A673 (cell line): ENCODE results near the gene DCAF8. TPM values are rescaled to one million over a fixed set of nuclear protein-coding genes. Genes with fewer than 3 reads are reported as not detected.
A peak's percentile ranks its signal among the peaks of the same experiment; 100 is the strongest.

ENCODE experiments used
- BruUV-seq: library from RNA; stranded (reverse); fragments of 400-500 nt; replicated peaks from 2 replicates; lab custom pipeline; 2021; lab: Mats Ljungman, UMichigan
- CTCF ChIA-PET: fragments of 300-600 bp; sonication (Branson Sonifier 250); formaldehyde crosslinking; loops from one replicate; lab custom pipeline; 2022; ENCODE audit warnings: antibody characterized with exemption; lab: Charles Lee
- POLR2A ChIA-PET: fragments of 300-600 bp; sonication (Branson Sonifier 250); formaldehyde crosslinking; loops from one replicate; lab custom pipeline; 2022; ENCODE audit warnings: antibody characterized with exemption; ENCODE audit not compliant: low non-redundant PET; lab: Charles Lee
- DNase-seq: peaks from one replicate; pipeline ENCODE4 v3.0.0-alpha.2; 2015; ENCODE audit warnings: low spot score
- H3K27ac ChIP-seq: fragments of 200-600 bp; sonication (generic); 2 replicates; pipeline ENCODE4 v1.5.1; 2016; ENCODE audit warnings: mixed run types, low read depth, mild to moderate bottlenecking, mixed read lengths, antibody characterized with exemption, low read length; ENCODE audit not compliant: poor library complexity, severe bottlenecking
- H3K27me3 ChIP-seq: fragments of 200-600 bp; sonication (generic); replicated peaks from 2 replicates; pipeline ENCODE4 v1.6.1; 2017; ENCODE audit warnings: mixed run types, low read depth, mild to moderate bottlenecking, mixed read lengths, antibody characterized with exemption, low read length; ENCODE audit not compliant: insufficient read depth, poor library complexity
- H3K36me3 ChIP-seq: fragments of 200-600 bp; sonication (generic); 2 replicates; pipeline ENCODE4 v1.6.1; 2016; ENCODE audit warnings: mixed run types, mild to moderate bottlenecking, mixed read lengths, antibody characterized with exemption, low read length; ENCODE audit not compliant: insufficient read depth, poor library complexity, severe bottlenecking
- H3K4me1 ChIP-seq: fragments of 200-600 bp; sonication (generic); 2 replicates; pipeline ENCODE4 v1.6.1; 2017; ENCODE audit warnings: mixed run types, mild to moderate bottlenecking, mixed read lengths, antibody characterized with exemption, low read length; ENCODE audit not compliant: insufficient read depth, poor library complexity, severe bottlenecking
- H3K4me3 ChIP-seq: fragments of 200-600 bp; sonication (generic); 2 replicates; pipeline ENCODE4 v1.5.1; 2016; ENCODE audit warnings: low read depth, mixed run types, mild to moderate bottlenecking, mixed read lengths, low read length; ENCODE audit not compliant: poor library complexity, severe bottlenecking
- H3K9me3 ChIP-seq: fragments of 200-600 bp; sonication (generic); 2 replicates; pipeline ENCODE4 v1.6.1; 2016; ENCODE audit warnings: mixed run types, low read depth, mild to moderate bottlenecking, mixed read lengths, antibody characterized with exemption, low read length; ENCODE audit not compliant: poor library complexity, severe bottlenecking
- EZH2 ChIP-seq: fragments of 200-600 bp; sonication (generic); IDR thresholded peaks from 2 replicates; pipeline ENCODE4 v1.6.1; 2017; ENCODE audit warnings: borderline replicate concordance, low read depth, mild to moderate bottlenecking, mixed read lengths, antibody characterized with exemption, low read length; ENCODE audit not compliant: poor library complexity, severe bottlenecking
- intact Hi-C: fragments of 100-400 bp; cut with micrococcal nuclease; formaldehyde crosslinking; loops from one replicate; pipeline ENCODE4 v1.10.0; 2022; ENCODE audit not compliant: unreplicated experiment
- total RNA-seq: library from RNA; stranded (reverse); gene quantifications from 2 replicates; pipeline ENCODE4 v1.2.3, GENCODE V29; 2021
- TF ChIP-seq, protein P1 (sequence below): fragments of 300-800, 200-600 bp; sonication (generic); conservative IDR thresholded peaks from 2 replicates; pipeline ENCODE4 v1.5.1; 2017; ENCODE audit warnings: low read depth, mild to moderate bottlenecking, antibody characterized with exemption, low read length, moderate library complexity, mixed read lengths

Gene DCAF8
- total RNA-seq, 1 experiment from 2014 or later = 108 TPM

GRCh38 chr1:160194737-160195059 lies 67.7 kb downstream of the DCAF8 start:
- intact Hi-C loops = loop anchor here (5.0 kb wide), 1 partner anchor 58 kb away; no protein-coding TSS in a partner anchor
- Histone ChIP-seq H3K4me3 (no peak overlapping the region), H3K27me3 (no peaks in the 10 kb centered on the region), H3K9me3 (no peaks in the 10 kb centered on the region), H3K36me3 (no peaks in the 10 kb centered on the region), H3K4me1 (no peaks in the 10 kb centered on the region), H3K27ac (no peak overlapping the region)
- ChIA-PET POLR2A (no interaction called here), CTCF (no interaction called here)
- no peak for TF ChIP-seq EZH2
- TF ChIP-seq, protein P1, sequence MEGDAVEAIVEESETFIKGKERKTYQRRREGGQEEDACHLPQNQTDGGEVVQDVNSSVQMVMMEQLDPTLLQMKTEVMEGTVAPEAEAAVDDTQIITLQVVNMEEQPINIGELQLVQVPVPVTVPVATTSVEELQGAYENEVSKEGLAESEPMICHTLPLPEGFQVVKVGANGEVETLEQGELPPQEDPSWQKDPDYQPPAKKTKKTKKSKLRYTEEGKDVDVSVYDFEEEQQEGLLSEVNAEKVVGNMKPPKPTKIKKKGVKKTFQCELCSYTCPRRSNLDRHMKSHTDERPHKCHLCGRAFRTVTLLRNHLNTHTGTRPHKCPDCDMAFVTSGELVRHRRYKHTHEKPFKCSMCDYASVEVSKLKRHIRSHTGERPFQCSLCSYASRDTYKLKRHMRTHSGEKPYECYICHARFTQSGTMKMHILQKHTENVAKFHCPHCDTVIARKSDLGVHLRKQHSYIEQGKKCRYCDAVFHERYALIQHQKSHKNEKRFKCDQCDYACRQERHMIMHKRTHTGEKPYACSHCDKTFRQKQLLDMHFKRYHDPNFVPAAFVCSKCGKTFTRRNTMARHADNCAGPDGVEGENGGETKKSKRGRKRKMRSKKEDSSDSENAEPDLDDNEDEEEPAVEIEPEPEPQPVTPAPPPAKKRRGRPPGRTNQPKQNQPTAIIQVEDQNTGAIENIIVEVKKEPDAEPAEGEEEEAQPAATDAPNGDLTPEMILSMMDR = no peak
- no peak for DNase-seq
- BruUV-seq = no TSS peak

DNA sequence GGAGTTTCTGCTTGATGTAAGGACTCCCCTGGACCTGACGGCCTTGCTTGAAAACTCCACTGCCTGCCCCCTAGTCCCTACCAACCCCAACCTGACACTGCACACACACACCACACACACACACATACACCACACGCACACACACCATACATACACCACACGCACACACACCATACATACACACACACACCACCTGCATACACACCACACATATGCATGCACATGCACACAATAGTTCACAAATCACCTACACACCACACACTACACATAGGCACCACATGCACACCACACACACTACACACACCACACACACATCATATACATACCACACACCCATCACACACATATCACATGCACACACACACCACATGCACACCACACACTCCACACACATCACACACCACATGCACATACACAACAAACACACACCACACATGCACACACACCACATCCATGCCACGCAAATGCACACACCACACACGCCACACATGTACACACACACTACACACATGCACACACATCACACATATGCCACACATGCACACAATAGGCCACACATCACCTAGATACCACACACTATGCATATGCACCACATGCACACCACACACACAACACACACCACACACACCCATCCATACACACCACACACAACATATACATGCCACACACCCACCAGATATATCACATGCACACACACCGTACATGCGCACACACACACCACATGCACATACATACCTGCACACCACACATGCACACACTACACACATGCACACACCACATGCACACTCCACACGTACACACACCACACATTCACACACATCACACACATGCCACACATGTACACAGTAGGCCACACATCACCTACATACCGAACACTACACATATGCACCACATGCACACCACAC lies 68.3 kb downstream of the DCAF8 start:
- Histone ChIP-seq H3K27me3 (no peaks in the 10 kb centered on the region), H3K4me1 (no peaks in the 10 kb centered on the region), H3K36me3 (no peaks in the 10 kb centered on the region), H3K9me3 (no peaks in the 10 kb centered on the region), H3K4me3 (no peak overlapping the region), H3K27ac (no peak overlapping the region)
- TF ChIP-seq EZH2 = no peak
- TF ChIP-seq, protein P1 = no peak
- ChIA-PET POLR2A (no interaction called here), CTCF (interaction anchor here (0.6 to 1.2 kb wide), 6 partner anchors 25 to 706 kb away, joined by 3 to 7 read pairs (median 5); partner anchors contain the start of gene PEX19)
- BruUV-seq = no TSS peak
- intact Hi-C loops = loop anchor here (1.0 to 5.0 kb wide), 4 partner anchors 58 to 182 kb away; no protein-coding TSS in a partner anchor
- DNase-seq = no peak

- H3K9me3 ChIP-seq = no peaks in the 10 kb centered on the region
- no peaks in the 10 kb centered on the region for H3K36me3 ChIP-seq
- H3K27ac ChIP-seq = no peak overlapping the region
- DNase-seq = peak; percentile 85
- BruUV-seq = no TSS peak
- H3K27me3 ChIP-seq = no peaks in the 10 kb centered on the region
- intact Hi-C loops = loop anchor here (1.0 to 5.0 kb wide), 4 partner anchors 59 to 183 kb away; no protein-coding TSS in a partner anchor
- CTCF ChIA-PET = interaction anchor here (0.6 to 1.2 kb wide), 6 partner anchors 26 to 707 kb away, joined by 3 to 7 read pairs (median 5); partner anchors contain the start of gene PEX19
- H3K4me1 ChIP-seq = no peaks in the 10 kb centered on the region
- TF ChIP-seq, protein P1 = peak; percentile 96
- TF ChIP-seq EZH2 = no peak
- H3K4me3 ChIP-seq = no peak overlapping the region
- POLR2A ChIA-PET = no interaction called here
These were observed 69.1 kb downstream of the DCAF8 start for GRCh38 chr1:160193091-160193819.
